H9 (cell line): Measurements from ENCODE around the gene GPX5. TPM values are rescaled to one million over a fixed set of nuclear protein-coding genes. Genes with fewer than 3 reads are reported as not detected.
"Not testable (repeated sequence)": the region's sequence is repeated elsewhere in the genome, so short reads cannot be mapped to it uniquely, and the experiment has no call there.

Experiments
- DNase-seq: peaks from one replicate; pipeline ENCODE4 v3.0.0-alpha.2; 2017
- H2AFZ ChIP-seq: one replicate; pipeline ENCODE4 v1.6.1; 2013; ENCODE audit warnings: mild to moderate bottlenecking, low read length, control low read depth, moderate library complexity
- H2AK5ac ChIP-seq: 2 replicates; pipeline ENCODE4 v1.6.1; 2013; ENCODE audit warnings: low read length, control low read depth, mixed read lengths; ENCODE audit not compliant: insufficient read length
- H2BK120ac ChIP-seq: one replicate; pipeline ENCODE4 v1.6.1; 2013; ENCODE audit warnings: low read depth, mild to moderate bottlenecking, low read length, control low read depth, inconsistent platforms; ENCODE audit not compliant: poor library complexity, severe bottlenecking
- H2BK12ac ChIP-seq: 2 replicates; pipeline ENCODE4 v1.6.1; 2013; ENCODE audit warnings: low read length, control low read depth, mixed read lengths, low read depth; ENCODE audit not compliant: insufficient read length
- H2BK15ac ChIP-seq: 2 replicates; pipeline ENCODE4 v1.6.1; 2013; ENCODE audit warnings: low read depth, low read length, control low read depth
- H2BK20ac ChIP-seq: one replicate; pipeline ENCODE4 v1.6.1; 2013; ENCODE audit warnings: low read depth, mild to moderate bottlenecking, low read length, control low read depth, inconsistent platforms; ENCODE audit not compliant: poor library complexity, severe bottlenecking
- H2BK5ac ChIP-seq: 2 replicates; pipeline ENCODE4 v1.6.1; 2013; ENCODE audit warnings: low read length, control low read depth, mixed read lengths; ENCODE audit not compliant: insufficient read length
- H3K14ac ChIP-seq: 2 replicates; pipeline ENCODE4 v1.6.1; 2013; ENCODE audit warnings: low read length, control low read depth; ENCODE audit not compliant: insufficient read depth
- H3K18ac ChIP-seq: 2 replicates; pipeline ENCODE4 v1.6.1; 2013; ENCODE audit warnings: low read depth, mild to moderate bottlenecking, mixed read lengths, low read length, control low read depth; ENCODE audit not compliant: insufficient read length
- H3K23ac ChIP-seq: 2 replicates; pipeline ENCODE4 v1.6.1; 2013; ENCODE audit warnings: low read length, control low read depth, mixed read lengths, low read depth; ENCODE audit not compliant: insufficient read length
- H3K23me2 ChIP-seq: 2 replicates; pipeline ENCODE4 v1.6.1; 2013; ENCODE audit warnings: low read depth, mild to moderate bottlenecking, mixed read lengths, low read length, control low read depth; ENCODE audit not compliant: insufficient read length, poor library complexity, severe bottlenecking
- H3K27ac ChIP-seq: 2 replicates; pipeline ENCODE4 v1.5.1; 2013; ENCODE audit warnings: low read length, control low read depth, mixed read lengths, low read depth; ENCODE audit not compliant: insufficient read length
- H3K27me3 ChIP-seq: 2 replicates; pipeline ENCODE4 v1.6.1; 2013; ENCODE audit warnings: low read length, control low read depth, inconsistent platforms; ENCODE audit not compliant: insufficient read depth
- H3K4ac ChIP-seq: 2 replicates; pipeline ENCODE4 v1.6.1; 2013; ENCODE audit warnings: low read depth, mild to moderate bottlenecking, control low read depth, inconsistent platforms, low read length, moderate library complexity
- H3K4me1 ChIP-seq: 2 replicates; pipeline ENCODE4 v1.6.1; 2013; ENCODE audit warnings: low read length, control low read depth, inconsistent platforms; ENCODE audit not compliant: insufficient read depth
- H3K4me2 ChIP-seq: 2 replicates; pipeline ENCODE4 v1.6.1; 2013; ENCODE audit warnings: low read length, control low read depth, mixed read lengths; ENCODE audit not compliant: insufficient read length, insufficient read depth
- H3K56ac ChIP-seq: 2 replicates; pipeline ENCODE4 v1.6.1; 2013; ENCODE audit warnings: low read depth, mild to moderate bottlenecking, mixed read lengths, low read length, control low read depth; ENCODE audit not compliant: insufficient read length
- H3K79me1 ChIP-seq: 2 replicates; pipeline ENCODE4 v1.6.1; 2013; ENCODE audit warnings: low read depth, mild to moderate bottlenecking, moderate library complexity, low read length, control low read depth, inconsistent platforms; ENCODE audit not compliant: insufficient read depth, poor library complexity, severe bottlenecking
- H3K79me2 ChIP-seq: 2 replicates; pipeline ENCODE4 v1.6.1; 2013; ENCODE audit warnings: low read length, control low read depth, inconsistent platforms; ENCODE audit not compliant: insufficient read depth
- H3K9ac ChIP-seq: 2 replicates; pipeline ENCODE4 v1.6.1; 2013; ENCODE audit warnings: low read length, control low read depth, mixed read lengths; ENCODE audit not compliant: insufficient read length; ENCODE audit errors: extremely low read depth
- H3K9me3 ChIP-seq: one replicate; pipeline ENCODE4 v1.6.1; 2013; ENCODE audit warnings: low read depth, low read length, inconsistent platforms; ENCODE audit not compliant: control insufficient read depth
- H3T11ph ChIP-seq: one replicate; pipeline ENCODE4 v1.6.1; 2013; ENCODE audit warnings: mild to moderate bottlenecking, low read length, control low read depth, inconsistent platforms
- H4K20me1 ChIP-seq: one replicate; pipeline ENCODE4 v1.6.1; 2013; ENCODE audit not compliant: control insufficient read depth, insufficient read length, insufficient read depth
- H4K5ac ChIP-seq: 2 replicates; pipeline ENCODE4 v1.6.1; 2013; ENCODE audit warnings: low read depth, mild to moderate bottlenecking, mixed read lengths, low read length, control low read depth; ENCODE audit not compliant: insufficient read length
- H4K8ac ChIP-seq: replicated peaks from 2 replicates; pipeline ENCODE4 v1.6.1; 2013; ENCODE audit warnings: low read length, control low read depth, mixed read lengths, low read depth; ENCODE audit not compliant: insufficient read length
- H4K91ac ChIP-seq: 2 replicates; pipeline ENCODE4 v1.6.1; 2013; ENCODE audit warnings: low read depth, mild to moderate bottlenecking, moderate library complexity, mixed read lengths, low read length, control low read depth; ENCODE audit not compliant: insufficient read length
- H3K27ac Mint-ChIP-seq, 3 experiments: 2 replicates in 2 of 3; 3 replicates in 1 of 3; pipeline ENCODE4 v1.8.0; 2020 to 2021; ENCODE audit warnings: mixed read lengths in 3 of 3, mild to moderate bottlenecking in 1 of 3, moderate library complexity in 1 of 3
- H3K27me3 Mint-ChIP-seq: 2 replicates; pipeline ENCODE4 v1.8.0; 2021; ENCODE audit warnings: low read depth, mild to moderate bottlenecking, moderate library complexity, mixed read lengths
- H3K36me3 Mint-ChIP-seq, 3 experiments: 2 replicates in 2 of 3; 3 replicates in 1 of 3; pipeline ENCODE4 v1.8.0; 2020 to 2021; ENCODE audit warnings: low read depth in 3 of 3, mixed read lengths in 3 of 3; ENCODE audit not compliant: insufficient read depth in 1 of 3
- H3K4me1 Mint-ChIP-seq, 2 experiments: 2 replicates each; pipeline ENCODE4 v1.8.0; 2020; ENCODE audit warnings: mixed read lengths in 2 of 2
- H3K4me3 Mint-ChIP-seq, 2 experiments: 2 replicates in 1 of 2; 3 replicates in 1 of 2; pipeline ENCODE4 v1.8.0; 2020 to 2021; ENCODE audit warnings: mild to moderate bottlenecking in 2 of 2, mixed read lengths in 2 of 2, moderate library complexity in 1 of 2
- H3K9me3 Mint-ChIP-seq, 2 experiments: 2 replicates in 1 of 2; 3 replicates in 1 of 2; pipeline ENCODE4 v1.8.0; 2020; ENCODE audit warnings: mild to moderate bottlenecking in 2 of 2, mixed read lengths in 2 of 2, moderate library complexity in 1 of 2
- WGBS: extraction: QIAGEN DNeasy Blood & Tissue Kit; methylation state at CpG from one replicate; pipeline ENCODE4 v1.1.7; 2013; ENCODE audit warnings: missing lambda C conversion rate, low lambda C conversion rate, mixed read lengths; ENCODE audit not compliant: insufficient read length; ENCODE audit errors: extremely low coverage; 5-methylcytosine and 5-hydroxymethylcytosine counted together
- total RNA-seq: library from RNA; stranded (reverse); gene quantifications from 2 replicates; pipeline ENCODE4 v1.2.1, GENCODE V29; 2021
- TF ChIP-seq, protein P1 (sequence below): fragments of 200-600 bp; sonication (generic); conservative IDR thresholded peaks from 3 replicates; pipeline ENCODE4 v1.8.0; 2021; ENCODE audit warnings: antibody characterized with exemption, mild to moderate bottlenecking

Gene GPX5
- total RNA-seq, 1 experiment from 2014 or later: not detected

- Histone ChIP-seq H3K27ac (no peak overlapping the region), H3K9ac (no peak overlapping the region), H4K91ac (no peak overlapping the region), H3K14ac (no peak overlapping the region), H2AK5ac (no peak overlapping the region), H4K20me1 (no peaks in the 10 kb centered on the region), H3K27me3 (no peaks in the 10 kb centered on the region), H3K23me2 (no peaks in the 10 kb centered on the region), H2BK5ac (no peak overlapping the region), H3K79me1 (no peaks in the 10 kb centered on the region), H2BK120ac (no peak overlapping the region), H3K4me2 (no peak overlapping the region), H2BK12ac (no peak overlapping the region), H3T11ph (no peak overlapping the region), H3K9me3 (no peaks in the 10 kb centered on the region), H3K79me2 (no peaks in the 10 kb centered on the region), H2BK15ac (no peak overlapping the region), H3K4me1 (peaks cover 3% of the 10 kb centered on the region; the same call in 1 of the 2 replicates), H2BK20ac (no peak overlapping the region), H3K56ac (no peak overlapping the region), H3K23ac (no peak overlapping the region), H4K5ac (no peak overlapping the region), H3K4ac (no peak overlapping the region), H4K8ac (no peak overlapping the region), H3K18ac (no peak overlapping the region), H2AFZ (no peak overlapping the region)
- H3K4me3 Mint-ChIP-seq: no peak overlapping the region
- no CpG with 5 or more reads among the region's 51 CpGs for WGBS
- no peak for DNase-seq
- 0 out of 5 replicates have a peak, but pooled peaks cover 0 to 3% of the 10 kb centered on the region in 2 experiments for H3K9me3 Mint-ChIP-seq
- H3K36me3 Mint-ChIP-seq: no peaks in the 10 kb centered on the region
- TF ChIP-seq, protein P1, sequence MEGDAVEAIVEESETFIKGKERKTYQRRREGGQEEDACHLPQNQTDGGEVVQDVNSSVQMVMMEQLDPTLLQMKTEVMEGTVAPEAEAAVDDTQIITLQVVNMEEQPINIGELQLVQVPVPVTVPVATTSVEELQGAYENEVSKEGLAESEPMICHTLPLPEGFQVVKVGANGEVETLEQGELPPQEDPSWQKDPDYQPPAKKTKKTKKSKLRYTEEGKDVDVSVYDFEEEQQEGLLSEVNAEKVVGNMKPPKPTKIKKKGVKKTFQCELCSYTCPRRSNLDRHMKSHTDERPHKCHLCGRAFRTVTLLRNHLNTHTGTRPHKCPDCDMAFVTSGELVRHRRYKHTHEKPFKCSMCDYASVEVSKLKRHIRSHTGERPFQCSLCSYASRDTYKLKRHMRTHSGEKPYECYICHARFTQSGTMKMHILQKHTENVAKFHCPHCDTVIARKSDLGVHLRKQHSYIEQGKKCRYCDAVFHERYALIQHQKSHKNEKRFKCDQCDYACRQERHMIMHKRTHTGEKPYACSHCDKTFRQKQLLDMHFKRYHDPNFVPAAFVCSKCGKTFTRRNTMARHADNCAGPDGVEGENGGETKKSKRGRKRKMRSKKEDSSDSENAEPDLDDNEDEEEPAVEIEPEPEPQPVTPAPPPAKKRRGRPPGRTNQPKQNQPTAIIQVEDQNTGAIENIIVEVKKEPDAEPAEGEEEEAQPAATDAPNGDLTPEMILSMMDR: no peak
- peaks cover 14 to 22% of the 10 kb centered on the region in 2 experiments for H3K4me1 Mint-ChIP-seq
- H3K27ac Mint-ChIP-seq: no peak overlapping the region
- H3K27me3 Mint-ChIP-seq: peaks cover 11% of the 10 kb centered on the region
Observed at GRCh38 chr6:28511628-28512300, 13.9 kb upstream of the GPX5 start.

GRCh38 chr6:28512387-28512786, 13.3 kb upstream of the GPX5 start:
- H4K91ac ChIP-seq, H2AFZ ChIP-seq, H4K5ac ChIP-seq, H3K56ac ChIP-seq, H3K79me2 ChIP-seq, H3K4me1 ChIP-seq, H3K9ac ChIP-seq, H3K27ac Mint-ChIP-seq, H2BK20ac ChIP-seq, H3K4me2 ChIP-seq, H2BK15ac ChIP-seq, H2BK120ac ChIP-seq, H3K9me3 Mint-ChIP-seq, H3K14ac ChIP-seq, DNase-seq, H3K4ac ChIP-seq, H3K36me3 Mint-ChIP-seq, H3K4me3 Mint-ChIP-seq, H4K8ac ChIP-seq, H3K27me3 ChIP-seq, H3K23me2 ChIP-seq, H3K18ac ChIP-seq, H3K27ac ChIP-seq, H3K79me1 ChIP-seq, H4K20me1 ChIP-seq, H2BK12ac ChIP-seq, H2BK5ac ChIP-seq, H3K23ac ChIP-seq, H3K9me3 ChIP-seq, H2AK5ac ChIP-seq, H3T11ph ChIP-seq: not testable (repeated sequence)
- Mint-ChIP-seq H3K27me3 (peaks cover 11% of the 10 kb centered on the region), H3K4me1 (peaks cover 7 to 16% of the 10 kb centered on the region in 2 experiments)
- WGBS: no CpG with 5 or more reads among the region's 8 CpGs
